GM23248 (cell line): ENCODE results near the gene NOTCH2NLA. TPM values are rescaled to one million over a fixed set of nuclear protein-coding genes. Genes with fewer than 3 reads are reported as not detected.

Source experiments
- polyA plus RNA-seq: library from polyadenylated mRNA; unstranded; fragments of >200 nt; fragmentation: Nextera tagmentation; extraction: Ambion mirVana; gene quantifications from 2 replicates; pipeline ENCODE4 v1.2.1, GENCODE V29; 2016
- total RNA-seq: library from RNA; depleted of rRNA; stranded (reverse); fragments of >200 nt; shearing (Covaris generic); gene quantifications from 2 replicates; pipeline ENCODE4 v1.2.3, GENCODE V29; 2014; rRNA removed

The NOTCH2NLA gene
- total and polyA plus RNA-seq, 2 experiments from 2014 or later: 21.5 to 45.3 TPM

Other genes with a start within 250 kb of the NOTCH2NLA start
- gene TXNIP, start 232.4 kb downstream of the NOTCH2NLA start, total RNA-seq: 221 and 263 TPM in 2 replicates
- gene TXNIP, start 232.4 kb downstream of the NOTCH2NLA start, polyA plus RNA-seq: 169 and 180 TPM in 2 replicates
- not detected in 2 replicates for gene HJV, start 207.3 kb downstream of the NOTCH2NLA start, total RNA-seq
- not detected in 2 replicates for gene HJV, start 207.3 kb downstream of the NOTCH2NLA start, polyA plus RNA-seq
- 2.3 and 3.2 TPM in 2 replicates for gene NBPF10, start 84.2 kb downstream of the NOTCH2NLA start, total RNA-seq
- gene NBPF10, start 84.2 kb downstream of the NOTCH2NLA start, polyA plus RNA-seq: 1.1 and 1.3 TPM in 2 replicates